Loucy (cell line): Measurements from ENCODE around the gene AKAP13.

Experiments used
- H2AFZ ChIP-seq: fragments of 200-600 bp; sonication (generic); 2 replicates; pipeline ENCODE4 v1.6.0; 2016; ENCODE audit warnings: antibody characterized with exemption, mild to moderate bottlenecking, low read length, moderate library complexity
- H3F3A ChIP-seq: fragments of 200-600 bp; 2 replicates; pipeline ENCODE4 v1.6.0; 2016; ENCODE audit warnings: antibody characterized with exemption, low read depth, mild to moderate bottlenecking
- H3K27me3 ChIP-seq: fragments of 200-600 bp; sonication (generic); 2 replicates; pipeline ENCODE4 v1.6.1; 2014; ENCODE audit warnings: low read length, mild to moderate bottlenecking; ENCODE audit not compliant: insufficient read depth, poor library complexity, severe bottlenecking
- H3K36me3 ChIP-seq: fragments of 200-600 bp; sonication (generic); 2 replicates; pipeline ENCODE4 v1.6.1; 2016; ENCODE audit warnings: low read length; ENCODE audit not compliant: insufficient read depth
- H3K4me1 ChIP-seq: fragments of 200-600 bp; sonication (generic); 2 replicates; pipeline ENCODE4 v1.5.1; 2014; ENCODE audit warnings: low read length, mild to moderate bottlenecking; ENCODE audit not compliant: insufficient read depth, poor library complexity, severe bottlenecking
- H3K4me2 ChIP-seq: fragments of 200-600 bp; sonication (generic); 2 replicates; pipeline ENCODE4 v1.6.0; 2014; ENCODE audit warnings: antibody characterized with exemption, low read length, low read depth, mild to moderate bottlenecking; ENCODE audit not compliant: poor library complexity, severe bottlenecking
- H3K4me3 ChIP-seq: fragments of 200-600 bp; sonication (generic); 2 replicates; pipeline ENCODE4 v1.5.1; 2014; ENCODE audit warnings: low read length, mild to moderate bottlenecking, mixed read lengths; ENCODE audit not compliant: poor library complexity, severe bottlenecking
- H3K79me2 ChIP-seq: fragments of 200-600 bp; sonication (generic); 2 replicates; pipeline ENCODE4 v1.6.1; 2014; ENCODE audit warnings: low read length; ENCODE audit not compliant: insufficient read depth
- H3K9ac ChIP-seq: fragments of 200-600 bp; sonication (generic); 2 replicates; pipeline ENCODE4 v1.6.0; 2014; ENCODE audit warnings: mild to moderate bottlenecking, low read depth, low read length, moderate library complexity; ENCODE audit not compliant: poor library complexity, severe bottlenecking
- H3K9me2 ChIP-seq: fragments of 200-600 bp; sonication (generic); replicated peaks from 2 replicates; pipeline ENCODE4 v1.6.1; 2016; ENCODE audit warnings: low read depth, low read length, mixed read lengths
- H3K9me3 ChIP-seq: fragments of 200-600 bp; sonication (generic); 2 replicates; pipeline ENCODE4 v1.6.1; 2014; ENCODE audit warnings: mild to moderate bottlenecking, antibody characterized with exemption, low read length, low read depth; ENCODE audit not compliant: insufficient read depth
- H4K20me1 ChIP-seq: fragments of 200-600 bp; sonication (generic); 2 replicates; pipeline ENCODE4 v1.6.0; 2014; ENCODE audit warnings: antibody characterized with exemption, low read length, mild to moderate bottlenecking; ENCODE audit not compliant: insufficient read depth, poor library complexity, severe bottlenecking
- CTCF ChIP-seq: fragments of 200-600 bp; sonication (generic); conservative IDR thresholded peaks from 2 replicates; pipeline ENCODE4 v1.5.1; 2014; ENCODE audit warnings: mild to moderate bottlenecking, antibody characterized with exemption, low read length
- EZH2phosphoT487 ChIP-seq: fragments of 200-600 bp; IDR thresholded peaks from 2 replicates; pipeline ENCODE4 v1.6.1; 2018; ENCODE audit warnings: antibody characterized with exemption, mild to moderate bottlenecking, moderate library complexity, borderline replicate concordance

Gene AKAP13

GRCh38 chr15:85743392-85744055 is 363.1 kb downstream of the AKAP13 start:
- no peak overlapping the region for H2AFZ ChIP-seq
- no peaks in the 10 kb centered on the region for H4K20me1 ChIP-seq
- no peaks in the 10 kb centered on the region for H3K9me3 ChIP-seq
- no peaks in the 10 kb centered on the region for H3K79me2 ChIP-seq
- no peaks in the 10 kb centered on the region for H3K27me3 ChIP-seq
- no peaks in the 10 kb centered on the region for H3F3A ChIP-seq
- TF ChIP-seq EZH2phosphoT487 (no peak), CTCF (no peak)
- H3K4me1 ChIP-seq: no peaks in the 10 kb centered on the region
- no peaks in the 10 kb centered on the region for H3K9me2 ChIP-seq
- H3K4me2 ChIP-seq: no peak overlapping the region
- H3K9ac ChIP-seq: no peak overlapping the region
- no peak overlapping the region for H3K4me3 ChIP-seq
- H3K36me3 ChIP-seq: peaks cover 94% of the 10 kb centered on the region

- Histone ChIP-seq H2AFZ (no peak overlapping the region), H3F3A (no peaks in the 10 kb centered on the region), H3K4me2 (no peak overlapping the region), H3K36me3 (peaks cover 88% of the 10 kb centered on the region), H3K79me2 (no peaks in the 10 kb centered on the region), H3K4me3 (no peak overlapping the region), H3K9me3 (no peaks in the 10 kb centered on the region), H3K27me3 (no peaks in the 10 kb centered on the region), H3K9me2 (no peaks in the 10 kb centered on the region), H4K20me1 (no peaks in the 10 kb centered on the region), H3K4me1 (no peaks in the 10 kb centered on the region), H3K9ac (no peak overlapping the region)
- TF ChIP-seq CTCF (no peak), EZH2phosphoT487 (no peak)
Observed at GRCh38 chr15:85744579-85744978, 364.2 kb downstream of the AKAP13 start.

GRCh38 chr15:85745023-85745422 is 364.6 kb downstream of the AKAP13 start:
- no peaks in the 10 kb centered on the region for H3F3A ChIP-seq
- no peak overlapping the region for H3K4me2 ChIP-seq
- peaks cover 83% of the 10 kb centered on the region for H3K36me3 ChIP-seq
- H3K9ac ChIP-seq: no peak overlapping the region
- H3K9me2 ChIP-seq: no peaks in the 10 kb centered on the region
- no peaks in the 10 kb centered on the region for H3K9me3 ChIP-seq
- no peaks in the 10 kb centered on the region for H3K79me2 ChIP-seq
- no peaks in the 10 kb centered on the region for H3K4me1 ChIP-seq
- no peak overlapping the region for H2AFZ ChIP-seq
- TF ChIP-seq EZH2phosphoT487: no peak
- TF ChIP-seq CTCF: no peak
- H3K4me3 ChIP-seq: no peak overlapping the region
- no peaks in the 10 kb centered on the region for H4K20me1 ChIP-seq
- H3K27me3 ChIP-seq: no peaks in the 10 kb centered on the region
